Prostate gland (tissue), 2 donors: ENCODE data around the gene ARAP3. TPM values are rescaled to one million over a fixed set of nuclear protein-coding genes. Genes with fewer than 3 reads are reported as not detected.

ENCODE experiments used
- DNase-seq: peaks from one replicate; pipeline ENCODE4 v3.0.0-alpha.2; 2019; ENCODE audit warnings: low spot score
- H3K27ac ChIP-seq, 2 donors: fragments of 200-600 bp; sonication (generic); 2 replicates each; pipeline ENCODE4 v1.5.1; 2017 to 2019
- H3K27me3 ChIP-seq: fragments of 200-600 bp; sonication (generic); replicated peaks from 2 replicates; pipeline ENCODE4 v1.5.1; 2019; ENCODE audit not compliant: insufficient read depth
- H3K36me3 ChIP-seq, 2 donors: fragments of 200-600 bp; sonication (generic); 1 replicate in 1 of 2; 2 replicates in 1 of 2; pipeline versions ENCODE4 v1.5.1 to v1.8.1; 2017 to 2019
- H3K4me1 ChIP-seq: fragments of 200-600 bp; sonication (generic); replicated peaks from 2 replicates; pipeline ENCODE4 v1.5.1; 2019
- H3K4me3 ChIP-seq, 2 donors: fragments of 200-600 bp; sonication (generic); 2 replicates each; pipeline ENCODE4 v1.5.1; 2017 to 2019
- H3K9me3 ChIP-seq: fragments of 200-600 bp; sonication (generic); 2 replicates; pipeline ENCODE4 v1.5.1; 2017
- POLR2A ChIP-seq: fragments of 450-650 bp; IDR thresholded peaks from one replicate; pipeline ENCODE4 v1.6.1; 2016; ENCODE audit warnings: antibody characterized with exemption, mild to moderate bottlenecking
- POLR2AphosphoS5 ChIP-seq: sonication (generic); formaldehyde crosslinking; IDR thresholded peaks from one replicate; pipeline ENCODE4 v1.6.1; 2017; ENCODE audit warnings: antibody characterized with exemption
- WGBS: methylation state at CpG from one replicate; pipeline ENCODE4 v1.1.5; 2018; 5-methylcytosine and 5-hydroxymethylcytosine counted together
- intact Hi-C: fragments of 100-400 bp; cut with DNase I; formaldehyde crosslinking; loops from one replicate; pipeline ENCODE4 v1.14.2; 2022
- total RNA-seq, 2 donors: library from RNA; depleted of rRNA; stranded (reverse); fragments of >200 nt; gene quantifications; one replicate each; pipeline ENCODE4 v1.1.0, GENCODE V29; 2016
- TF ChIP-seq, protein P1 (sequence below), 4 experiments: fragments of 200-600 bp in 2 of 4; fragments of 450-650 bp in 2 of 4; sonication (generic) in 2 of 4; IDR thresholded peaks; 1 replicate in 3 of 4; 2 replicates in 1 of 4; pipeline ENCODE4 v1.5.1; 2016 to 2019; ENCODE audit warnings: antibody characterized with exemption in 4 of 4, mild to moderate bottlenecking in 2 of 4, moderate library complexity in 2 of 4

The ARAP3 gene
- total RNA-seq, 2 donors from 2014 or later, result 4.0 to 8.4 TPM

GRCh38 chr5:141717043-141717442 is 35.0 kb upstream of the ARAP3 start:
- H3K4me1 ChIP-seq, result no peaks in the 10 kb centered on the region
- no peaks in the 10 kb centered on the region for H3K9me3 ChIP-seq
- DNase-seq, result no peak
- intact Hi-C loops, result no loop called here
- WGBS, result 54% methylated on average over 3 of the region's 3 CpGs
- no peak for TF ChIP-seq POLR2A
- TF ChIP-seq, protein P1, sequence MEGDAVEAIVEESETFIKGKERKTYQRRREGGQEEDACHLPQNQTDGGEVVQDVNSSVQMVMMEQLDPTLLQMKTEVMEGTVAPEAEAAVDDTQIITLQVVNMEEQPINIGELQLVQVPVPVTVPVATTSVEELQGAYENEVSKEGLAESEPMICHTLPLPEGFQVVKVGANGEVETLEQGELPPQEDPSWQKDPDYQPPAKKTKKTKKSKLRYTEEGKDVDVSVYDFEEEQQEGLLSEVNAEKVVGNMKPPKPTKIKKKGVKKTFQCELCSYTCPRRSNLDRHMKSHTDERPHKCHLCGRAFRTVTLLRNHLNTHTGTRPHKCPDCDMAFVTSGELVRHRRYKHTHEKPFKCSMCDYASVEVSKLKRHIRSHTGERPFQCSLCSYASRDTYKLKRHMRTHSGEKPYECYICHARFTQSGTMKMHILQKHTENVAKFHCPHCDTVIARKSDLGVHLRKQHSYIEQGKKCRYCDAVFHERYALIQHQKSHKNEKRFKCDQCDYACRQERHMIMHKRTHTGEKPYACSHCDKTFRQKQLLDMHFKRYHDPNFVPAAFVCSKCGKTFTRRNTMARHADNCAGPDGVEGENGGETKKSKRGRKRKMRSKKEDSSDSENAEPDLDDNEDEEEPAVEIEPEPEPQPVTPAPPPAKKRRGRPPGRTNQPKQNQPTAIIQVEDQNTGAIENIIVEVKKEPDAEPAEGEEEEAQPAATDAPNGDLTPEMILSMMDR (IDR thresholded peaks at IDR 0.05), result no peak
- no peak for TF ChIP-seq POLR2AphosphoS5
- H3K27me3 ChIP-seq, result no peaks in the 10 kb centered on the region
- no peaks in the 10 kb centered on the region for H3K36me3 ChIP-seq
- no peak overlapping the region for H3K27ac ChIP-seq
- no peak overlapping the region for H3K4me3 ChIP-seq

DNA sequence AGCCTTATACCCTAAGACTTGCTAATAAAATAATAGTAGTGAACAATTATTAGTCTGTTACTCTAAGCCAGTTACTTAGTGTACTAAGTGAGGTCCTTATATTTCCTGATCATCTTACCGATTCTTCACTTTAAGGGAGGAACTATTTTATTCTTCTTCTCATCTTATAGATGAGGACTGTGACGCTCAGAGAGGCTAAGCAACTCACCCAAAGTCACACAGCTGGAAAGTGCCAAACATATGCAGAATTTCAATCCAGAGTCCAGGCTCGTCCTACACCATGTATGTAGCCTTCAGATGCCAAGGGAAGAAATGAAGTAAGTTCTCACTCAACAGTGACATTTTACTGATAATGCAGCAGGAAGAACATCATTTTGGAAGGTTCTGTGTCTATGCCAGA is 34.4 kb upstream of the ARAP3 start:
- WGBS, result 83% methylated on average over 3 of the region's 3 CpGs
- Histone ChIP-seq H3K27me3 (no peaks in the 10 kb centered on the region), H3K4me3 (no peak overlapping the region), H3K27ac (no peak overlapping the region), H3K9me3 (no peaks in the 10 kb centered on the region), H3K36me3 (no peaks in the 10 kb centered on the region), H3K4me1 (no peaks in the 10 kb centered on the region)
- no peak for DNase-seq
- TF ChIP-seq POLR2AphosphoS5, result no peak
- TF ChIP-seq POLR2A, result no peak
- TF ChIP-seq, protein P1 (IDR thresholded peaks at IDR 0.05), result no peak
- intact Hi-C loops, result no loop called here

DNA sequence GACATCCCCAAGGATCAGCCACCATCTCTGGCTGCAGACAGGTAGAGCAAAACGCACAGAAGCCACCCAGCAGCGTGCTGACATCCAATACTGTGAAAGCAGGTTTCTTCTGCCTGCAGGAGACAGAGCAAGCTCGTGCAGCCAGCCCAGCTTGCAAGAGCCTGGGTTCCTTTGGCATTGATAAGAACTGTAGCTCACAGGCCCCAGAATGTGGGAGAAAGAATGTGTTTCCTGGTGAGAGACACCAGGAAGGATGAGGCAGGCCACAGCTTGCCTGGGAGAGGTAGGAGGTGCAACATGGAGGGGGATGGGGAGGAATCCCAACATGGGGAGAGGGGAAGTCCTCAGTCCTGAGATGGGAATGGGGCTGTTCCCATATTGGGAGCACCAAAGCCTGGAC is 34.0 kb upstream of the ARAP3 start:
- 0% methylated on average over 3 of the region's 3 CpGs for WGBS
- no peaks in the 10 kb centered on the region for H3K36me3 ChIP-seq
- H3K4me3 ChIP-seq, result no peak overlapping the region
- H3K4me1 ChIP-seq, result no peaks in the 10 kb centered on the region
- H3K27me3 ChIP-seq, result no peaks in the 10 kb centered on the region
- no peak overlapping the region for H3K27ac ChIP-seq
- TF ChIP-seq POLR2AphosphoS5, result peak; percentile 56
- TF ChIP-seq, protein P1 (IDR thresholded peaks at IDR 0.05), result no peak
- no peaks in the 10 kb centered on the region for H3K9me3 ChIP-seq
- peak; percentile 71 for DNase-seq
- intact Hi-C loops, result no loop called here

GRCh38 chr5:141715346-141715905 is 33.4 kb upstream of the ARAP3 start:
- TF ChIP-seq, protein P1 (IDR thresholded peaks at IDR 0.05), result no peak
- TF ChIP-seq POLR2AphosphoS5, result no peak
- no peak for TF ChIP-seq POLR2A
- H3K27me3 ChIP-seq, result no peaks in the 10 kb centered on the region
- 56% methylated on average over 14 of the region's 14 CpGs for WGBS
- intact Hi-C loops, result no loop called here
- no peak overlapping the region for H3K4me3 ChIP-seq
- H3K36me3 ChIP-seq, result no peaks in the 10 kb centered on the region
- DNase-seq, result no peak
- H3K4me1 ChIP-seq, result no peaks in the 10 kb centered on the region
- no peak overlapping the region for H3K27ac ChIP-seq
- H3K9me3 ChIP-seq, result no peaks in the 10 kb centered on the region

GRCh38 chr5:141714542-141715310 is 32.7 kb upstream of the ARAP3 start:
- Histone ChIP-seq H3K9me3 (no peaks in the 10 kb centered on the region), H3K27me3 (no peaks in the 10 kb centered on the region), H3K4me1 (no peaks in the 10 kb centered on the region), H3K4me3 (no peak overlapping the region), H3K27ac (no peak overlapping the region), H3K36me3 (no peaks in the 10 kb centered on the region)
- intact Hi-C loops, result no loop called here
- 33% methylated on average over 1 of the region's 1 CpG for WGBS
- DNase-seq, result no peak
- TF ChIP-seq, protein P1 (IDR thresholded peaks at IDR 0.05), result no peak
- TF ChIP-seq POLR2AphosphoS5 (no peak), POLR2A (no peak)
